OCI-LY1 (cell line): Measurements from ENCODE around the gene STK24.

Experiments
- EZH2 ChIP-seq: fragments of 200-600 bp; sonication (generic), shearing (Covaris generic); IDR thresholded peaks from 2 replicates; pipeline ENCODE4 v1.8.0; 2017; ENCODE audit warnings: borderline replicate concordance, mixed run types, mild to moderate bottlenecking, antibody characterized with exemption, low read length, moderate library complexity, mixed read lengths
- TF ChIP-seq, protein P1 (sequence below): fragments of 200-600 bp; sonication (generic), shearing (Covaris generic); IDR thresholded peaks from 2 replicates; pipeline ENCODE4 v1.5.1; 2017; ENCODE audit warnings: mild to moderate bottlenecking, antibody characterized with exemption, low read length, moderate library complexity, mixed read lengths

DNA sequence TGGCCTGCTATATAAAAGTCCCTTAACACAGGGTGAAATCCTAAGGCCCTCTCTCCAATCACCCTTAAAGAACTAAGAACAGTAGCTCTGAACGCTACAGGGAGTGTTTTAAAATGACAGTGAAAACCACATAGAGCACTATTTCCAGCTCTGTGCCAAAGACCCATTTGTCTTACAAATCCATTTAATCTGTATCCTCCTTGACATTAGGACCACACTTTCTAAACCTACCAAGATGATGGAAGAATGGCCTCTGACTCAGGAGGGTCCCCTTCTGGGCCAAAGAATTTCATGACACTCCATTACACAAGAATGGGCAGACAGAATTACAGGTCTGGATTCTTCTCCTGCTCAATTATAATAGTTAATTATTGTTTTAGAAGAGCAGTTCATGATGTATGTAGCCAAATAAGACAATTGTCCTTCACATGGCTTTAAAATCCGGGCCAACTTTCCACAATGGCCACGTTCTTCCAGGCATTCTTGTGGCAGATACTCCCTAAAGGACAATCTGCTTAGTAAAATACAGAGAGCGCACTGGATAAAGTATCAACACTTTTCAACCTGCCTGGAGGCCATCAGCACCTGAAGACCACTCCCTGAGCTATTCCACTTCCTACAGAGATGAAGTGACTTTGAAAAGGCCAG lies 61.0 kb downstream of the STK24 start:
- TF ChIP-seq, protein P1, sequence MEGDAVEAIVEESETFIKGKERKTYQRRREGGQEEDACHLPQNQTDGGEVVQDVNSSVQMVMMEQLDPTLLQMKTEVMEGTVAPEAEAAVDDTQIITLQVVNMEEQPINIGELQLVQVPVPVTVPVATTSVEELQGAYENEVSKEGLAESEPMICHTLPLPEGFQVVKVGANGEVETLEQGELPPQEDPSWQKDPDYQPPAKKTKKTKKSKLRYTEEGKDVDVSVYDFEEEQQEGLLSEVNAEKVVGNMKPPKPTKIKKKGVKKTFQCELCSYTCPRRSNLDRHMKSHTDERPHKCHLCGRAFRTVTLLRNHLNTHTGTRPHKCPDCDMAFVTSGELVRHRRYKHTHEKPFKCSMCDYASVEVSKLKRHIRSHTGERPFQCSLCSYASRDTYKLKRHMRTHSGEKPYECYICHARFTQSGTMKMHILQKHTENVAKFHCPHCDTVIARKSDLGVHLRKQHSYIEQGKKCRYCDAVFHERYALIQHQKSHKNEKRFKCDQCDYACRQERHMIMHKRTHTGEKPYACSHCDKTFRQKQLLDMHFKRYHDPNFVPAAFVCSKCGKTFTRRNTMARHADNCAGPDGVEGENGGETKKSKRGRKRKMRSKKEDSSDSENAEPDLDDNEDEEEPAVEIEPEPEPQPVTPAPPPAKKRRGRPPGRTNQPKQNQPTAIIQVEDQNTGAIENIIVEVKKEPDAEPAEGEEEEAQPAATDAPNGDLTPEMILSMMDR = no peak
- TF ChIP-seq EZH2 = no peak
